ENCODE measurements around the gene DDX10. TPM values are rescaled to one million over a fixed set of nuclear protein-coding genes. Genes with fewer than 3 reads are reported as not detected.
A peak's percentile ranks its signal among the peaks of the same experiment; 100 is the strongest.

Gene DDX10
- total and polyA plus RNA-seq, 2 experiments from 2014 or later = 32.4 to 37.8 TPM

- no peaks in the 10 kb centered on the region for H4K20me1 ChIP-seq (replicated peaks; ENCODE audit: insufficient read depth)
- TF ChIP-seq CTCF (conservative IDR thresholded peaks at IDR 0.05; ENCODE audit: low read depth in 2 of 2) (no peak), ETS1 (IDR thresholded peaks at IDR 0.05) (no peak), ZNF114 (CRISPR knock-in tag; IDR thresholded peaks at IDR 0.05) (no peak), EZH2phosphoT487 (IDR thresholded peaks at IDR 0.05; ENCODE audit: unreplicated experiment) (no peak), ZNF331 (CRISPR knock-in tag; IDR thresholded peaks at IDR 0.05; ENCODE audit: low read depth) (no peak), JUNB (IDR thresholded peaks at IDR 0.05; ENCODE audit: unreplicated experiment) (no peak), NANOG (IDR thresholded peaks at IDR 0.05; ENCODE audit: borderline replicate concordance) (no peak), POLR2AphosphoS5 (IDR thresholded peaks at IDR 0.05; ENCODE audit: low read depth) (no peak), EZH2 (IDR thresholded peaks at IDR 0.05; ENCODE audit: low read depth, unreplicated experiment) (no peak)
- TF ChIP-seq, protein P1, sequence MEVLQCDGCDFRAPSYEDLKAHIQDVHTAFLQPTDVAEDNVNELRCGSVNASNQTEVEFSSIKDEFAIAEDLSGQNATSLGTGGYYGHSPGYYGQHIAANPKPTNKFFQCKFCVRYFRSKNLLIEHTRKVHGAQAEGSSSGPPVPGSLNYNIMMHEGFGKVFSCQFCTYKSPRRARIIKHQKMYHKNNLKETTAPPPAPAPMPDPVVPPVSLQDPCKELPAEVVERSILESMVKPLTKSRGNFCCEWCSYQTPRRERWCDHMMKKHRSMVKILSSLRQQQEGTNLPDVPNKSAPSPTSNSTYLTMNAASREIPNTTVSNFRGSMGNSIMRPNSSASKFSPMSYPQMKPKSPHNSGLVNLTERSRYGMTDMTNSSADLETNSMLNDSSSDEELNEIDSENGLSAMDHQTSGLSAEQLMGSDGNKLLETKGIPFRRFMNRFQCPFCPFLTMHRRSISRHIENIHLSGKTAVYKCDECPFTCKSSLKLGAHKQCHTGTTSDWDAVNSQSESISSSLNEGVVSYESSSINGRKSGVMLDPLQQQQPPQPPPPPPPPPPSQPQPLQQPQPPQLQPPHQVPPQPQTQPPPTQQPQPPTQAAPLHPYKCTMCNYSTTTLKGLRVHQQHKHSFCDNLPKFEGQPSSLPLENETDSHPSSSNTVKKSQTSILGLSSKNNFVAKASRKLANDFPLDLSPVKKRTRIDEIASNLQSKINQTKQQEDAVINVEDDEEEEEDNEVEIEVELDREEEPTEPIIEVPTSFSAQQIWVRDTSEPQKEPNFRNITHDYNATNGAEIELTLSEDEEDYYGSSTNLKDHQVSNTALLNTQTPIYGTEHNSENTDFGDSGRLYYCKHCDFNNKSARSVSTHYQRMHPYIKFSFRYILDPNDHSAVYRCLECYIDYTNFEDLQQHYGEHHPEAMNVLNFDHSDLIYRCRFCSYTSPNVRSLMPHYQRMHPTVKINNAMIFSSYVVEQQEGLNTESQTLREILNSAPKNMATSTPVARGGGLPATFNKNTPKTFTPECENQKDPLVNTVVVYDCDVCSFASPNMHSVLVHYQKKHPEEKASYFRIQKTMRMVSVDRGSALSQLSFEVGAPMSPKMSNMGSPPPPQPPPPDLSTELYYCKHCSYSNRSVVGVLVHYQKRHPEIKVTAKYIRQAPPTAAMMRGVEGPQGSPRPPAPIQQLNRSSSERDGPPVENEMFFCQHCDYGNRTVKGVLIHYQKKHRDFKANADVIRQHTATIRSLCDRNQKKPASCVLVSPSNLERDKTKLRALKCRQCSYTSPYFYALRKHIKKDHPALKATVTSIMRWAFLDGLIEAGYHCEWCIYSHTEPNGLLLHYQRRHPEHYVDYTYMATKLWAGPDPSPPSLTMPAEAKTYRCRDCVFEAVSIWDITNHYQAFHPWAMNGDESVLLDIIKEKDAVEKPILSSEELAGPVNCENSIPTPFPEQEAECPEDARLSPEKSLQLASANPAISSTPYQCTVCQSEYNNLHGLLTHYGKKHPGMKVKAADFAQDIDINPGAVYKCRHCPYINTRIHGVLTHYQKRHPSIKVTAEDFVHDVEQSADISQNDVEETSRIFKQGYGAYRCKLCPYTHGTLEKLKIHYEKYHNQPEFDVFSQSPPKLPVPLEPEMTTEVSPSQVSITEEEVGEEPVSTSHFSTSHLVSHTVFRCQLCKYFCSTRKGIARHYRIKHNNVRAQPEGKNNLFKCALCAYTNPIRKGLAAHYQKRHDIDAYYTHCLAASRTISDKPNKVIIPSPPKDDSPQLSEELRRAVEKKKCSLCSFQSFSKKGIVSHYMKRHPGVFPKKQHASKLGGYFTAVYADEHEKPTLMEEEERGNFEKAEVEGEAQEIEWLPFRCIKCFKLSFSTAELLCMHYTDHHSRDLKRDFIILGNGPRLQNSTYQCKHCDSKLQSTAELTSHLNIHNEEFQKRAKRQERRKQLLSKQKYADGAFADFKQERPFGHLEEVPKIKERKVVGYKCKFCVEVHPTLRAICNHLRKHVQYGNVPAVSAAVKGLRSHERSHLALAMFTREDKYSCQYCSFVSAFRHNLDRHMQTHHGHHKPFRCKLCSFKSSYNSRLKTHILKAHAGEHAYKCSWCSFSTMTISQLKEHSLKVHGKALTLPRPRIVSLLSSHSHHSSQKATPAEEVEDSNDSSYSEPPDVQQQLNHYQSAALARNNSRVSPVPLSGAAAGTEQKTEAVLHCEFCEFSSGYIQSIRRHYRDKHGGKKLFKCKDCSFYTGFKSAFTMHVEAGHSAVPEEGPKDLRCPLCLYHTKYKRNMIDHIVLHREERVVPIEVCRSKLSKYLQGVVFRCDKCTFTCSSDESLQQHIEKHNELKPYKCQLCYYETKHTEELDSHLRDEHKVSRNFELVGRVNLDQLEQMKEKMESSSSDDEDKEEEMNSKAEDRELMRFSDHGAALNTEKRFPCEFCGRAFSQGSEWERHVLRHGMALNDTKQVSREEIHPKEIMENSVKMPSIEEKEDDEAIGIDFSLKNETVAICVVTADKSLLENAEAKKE (CRISPR knock-in tag; IDR thresholded peaks at IDR 0.05) = no peak
- H3K27me3 ChIP-seq (ENCODE audit: insufficient read depth) = no peaks in the 10 kb centered on the region
- no peaks in the 10 kb centered on the region for H3K36me3 ChIP-seq (ENCODE audit: insufficient read depth)
- Mint-ChIP-seq H3K27me3 (ENCODE audit: insufficient read depth, low read depth, poor library complexity) (no peaks in the 10 kb centered on the region), H3K4me1 (peaks cover 10% of the 10 kb centered on the region; the same call in 2 of the 3 replicates), H3K9me3 (peaks cover 2% of the 10 kb centered on the region; the same call in 1 of the 3 replicates), H3K4me3 (no peak overlapping the region), H3K27ac (no peak overlapping the region), H3K36me3 (ENCODE audit: low read depth) (peaks cover 5% of the 10 kb centered on the region; the same call in 2 of the 3 replicates)
- H3K9me2 ChIP-seq (ENCODE audit: insufficient read depth) = no peaks in the 10 kb centered on the region
- ATAC-seq (no peak), DNase-seq (ENCODE audit: low spot score) (no peak)
- peaks cover 4% of the 10 kb centered on the region; the same call in 1 of the 2 replicates for H3K4me1 ChIP-seq (ENCODE audit: insufficient read depth)
- no peaks in the 10 kb centered on the region for H3K79me2 ChIP-seq (replicated peaks; ENCODE audit: insufficient read depth)
- no peak overlapping the region for H3K27ac ChIP-seq (ENCODE audit: low read depth)
- peak overlapping the region; percentile 76; the same call in 1 of the 2 replicates for H2AFZ ChIP-seq
- no peak overlapping the region for H3K4me3 ChIP-seq
- H3F3A ChIP-seq (replicated peaks; ENCODE audit: low read depth) = no peaks in the 10 kb centered on the region
- no peak overlapping the region for H3K4me2 ChIP-seq
These were observed 43.7 kb upstream of the DDX10 start for GRCh38 chr11:108620958-108621772.
